GM23338 (cell line): ENCODE results near the gene GBP6. TPM values are rescaled to one million over a fixed set of nuclear protein-coding genes. Genes with fewer than 3 reads are reported as not detected.

Experiments used
- ATAC-seq: fragments of 200-7000 bp; cut with Tn5 transposase; 3 replicates; pipeline ENCODE4 v1.9.1; 2020
- DNase-seq: peaks from one replicate; pipeline ENCODE4 v3.0.0-alpha.2; 2015; ENCODE audit warnings: low spot score
- H2AFZ ChIP-seq: fragments of 200-600 bp; sonication (generic); 2 replicates; pipeline ENCODE4 v1.8.0; 2016; ENCODE audit warnings: antibody characterized with exemption, mild to moderate bottlenecking, moderate library complexity
- H3F3A ChIP-seq: fragments of 200-600 bp; sonication (generic); replicated peaks from 2 replicates; pipeline ENCODE4 v1.8.0; 2017; ENCODE audit warnings: antibody characterized with exemption, mixed run types, low read depth
- H3K27ac ChIP-seq: fragments of 200-600 bp; sonication (generic); 2 replicates; pipeline ENCODE4 v1.6.1; 2016; ENCODE audit warnings: low read depth
- H3K27me3 ChIP-seq: fragments of 200-600 bp; sonication (generic); 2 replicates; pipeline ENCODE4 v1.8.0; 2016; ENCODE audit warnings: mild to moderate bottlenecking, mixed run types, moderate library complexity; ENCODE audit not compliant: insufficient read depth
- H3K36me3 ChIP-seq: fragments of 200-600 bp; sonication (generic); 2 replicates; pipeline ENCODE4 v1.8.0; 2016; ENCODE audit warnings: mild to moderate bottlenecking; ENCODE audit not compliant: insufficient read depth
- H3K4me1 ChIP-seq: fragments of 200-600 bp; sonication (generic); 2 replicates; pipeline ENCODE4 v1.8.0; 2016; ENCODE audit warnings: mild to moderate bottlenecking, moderate library complexity; ENCODE audit not compliant: insufficient read depth
- H3K4me2 ChIP-seq: fragments of 200-600 bp; sonication (generic); 2 replicates; pipeline ENCODE4 v1.7.1; 2017; ENCODE audit warnings: mixed run types
- H3K4me3 ChIP-seq: fragments of 200-600 bp; sonication (generic); 2 replicates; pipeline ENCODE4 v1.6.1; 2016; ENCODE audit warnings: mixed run types
- H3K79me2 ChIP-seq: fragments of 200-600 bp; sonication (generic); replicated peaks from 2 replicates; pipeline ENCODE4 v1.8.0; 2017; ENCODE audit warnings: mild to moderate bottlenecking; ENCODE audit not compliant: insufficient read depth
- H3K9me2 ChIP-seq: fragments of 200-600 bp; sonication (generic); 2 replicates; pipeline ENCODE4 v1.8.0; 2017; ENCODE audit not compliant: insufficient read depth
- H4K20me1 ChIP-seq: fragments of 200-600 bp; sonication (generic); replicated peaks from 2 replicates; pipeline ENCODE4 v1.8.0; 2017; ENCODE audit warnings: mild to moderate bottlenecking; ENCODE audit not compliant: insufficient read depth
- H3K27ac Mint-ChIP-seq: 2 replicates; pipeline ENCODE4 v1.8.0; 2020; ENCODE audit warnings: inconsistent platforms, mild to moderate bottlenecking, moderate library complexity, mixed read lengths
- H3K27me3 Mint-ChIP-seq: 3 replicates; pipeline ENCODE4 v1.8.0; 2022; ENCODE audit warnings: low read depth, mild to moderate bottlenecking, moderate library complexity, mixed read lengths, inconsistent platforms; ENCODE audit not compliant: insufficient read depth, poor library complexity
- H3K36me3 Mint-ChIP-seq: 3 replicates; pipeline ENCODE4 v1.8.0; 2021; ENCODE audit warnings: low read depth, mild to moderate bottlenecking, inconsistent platforms, moderate library complexity, mixed read lengths
- H3K4me1 Mint-ChIP-seq: 3 replicates; pipeline ENCODE4 v1.8.0; 2020; ENCODE audit warnings: mild to moderate bottlenecking, inconsistent platforms, mixed read lengths
- H3K4me3 Mint-ChIP-seq: 3 replicates; pipeline ENCODE4 v1.8.0; 2021; ENCODE audit warnings: moderate library complexity, mild to moderate bottlenecking, inconsistent platforms, mixed read lengths
- H3K9me3 Mint-ChIP-seq: 3 replicates; pipeline ENCODE4 v1.8.0; 2020; ENCODE audit warnings: moderate library complexity, mild to moderate bottlenecking, inconsistent platforms, mixed read lengths
- ETS1 ChIP-seq: IDR thresholded peaks from 2 replicates; pipeline ENCODE4 v1.6.1; 2016; ENCODE audit warnings: antibody characterized with exemption
- EZH2 ChIP-seq: fragments of 200-600 bp; sonication (generic); IDR thresholded peaks from one replicate; pipeline ENCODE4 v1.8.0; 2017; ENCODE audit warnings: antibody characterized with exemption, mild to moderate bottlenecking, low read depth; ENCODE audit not compliant: unreplicated experiment
- EZH2phosphoT487 ChIP-seq: fragments of 200-600 bp; sonication (generic); IDR thresholded peaks from one replicate; pipeline ENCODE4 v1.8.1; 2018; ENCODE audit warnings: antibody characterized with exemption; ENCODE audit not compliant: unreplicated experiment
- NANOG ChIP-seq: IDR thresholded peaks from 2 replicates; pipeline ENCODE4 v1.6.1; 2016; ENCODE audit warnings: antibody characterized with exemption, borderline replicate concordance
- REST ChIP-seq: IDR thresholded peaks from one replicate; pipeline ENCODE4 v1.6.1; 2018; ENCODE audit warnings: antibody characterized with exemption; ENCODE audit not compliant: unreplicated experiment
- STAT1 ChIP-seq: IDR thresholded peaks from one replicate; pipeline ENCODE4 v1.6.1; 2016; ENCODE audit warnings: antibody characterized with exemption; ENCODE audit not compliant: unreplicated experiment
- ZNF331 ChIP-seq: fragments of 250-450 bp; sonication (Bioruptor Pico); IDR thresholded peaks from 2 replicates; pipeline ENCODE4 v1.5.0; 2020; ENCODE audit warnings: low read depth, mild to moderate bottlenecking, moderate library complexity
- ZNF462 ChIP-seq: fragments of 250-450 bp; sonication (Bioruptor Pico); IDR thresholded peaks from 2 replicates; pipeline ENCODE4 v1.5.0; 2020; ENCODE audit warnings: mild to moderate bottlenecking, moderate library complexity
- polyA plus RNA-seq: library from polyadenylated mRNA; unstranded; fragments of >200 nt; fragmentation: Nextera tagmentation; extraction: Ambion mirVana; gene quantifications from 2 replicates; pipeline ENCODE4 v1.2.1, GENCODE V29; 2016
- total RNA-seq: library from RNA; depleted of rRNA; stranded (reverse); fragments of >200 nt; shearing (Covaris generic); gene quantifications from 2 replicates; pipeline ENCODE4 v1.2.3, GENCODE V29; 2014

GBP6 gene
- total and polyA plus RNA-seq, 2 experiments from 2014 or later = not detected

- no peaks in the 10 kb centered on the region for H3F3A ChIP-seq
- Mint-ChIP-seq H3K36me3 (no peaks in the 10 kb centered on the region), H3K27ac (no peak overlapping the region), H3K9me3 (no peaks in the 10 kb centered on the region), H3K4me3 (no peak overlapping the region), H3K4me1 (no peaks in the 10 kb centered on the region), H3K27me3 (no peaks in the 10 kb centered on the region)
- H3K4me1 ChIP-seq = no peaks in the 10 kb centered on the region
- H3K27ac ChIP-seq = no peak overlapping the region
- no peak for ATAC-seq
- H3K9me2 ChIP-seq = no peaks in the 10 kb centered on the region
- H4K20me1 ChIP-seq = no peaks in the 10 kb centered on the region
- no peak for DNase-seq
- H3K4me2 ChIP-seq = no peak overlapping the region
- H3K4me3 ChIP-seq = no peak overlapping the region
- H2AFZ ChIP-seq = no peak overlapping the region
- TF ChIP-seq STAT1 (no peak), ZNF462 (CRISPR knock-in tag) (no peak), ETS1 (no peak), EZH2phosphoT487 (no peak), ZNF331 (no peak), NANOG (no peak), REST (no peak), EZH2 (no peak)
- no peaks in the 10 kb centered on the region for H3K27me3 ChIP-seq
- no peaks in the 10 kb centered on the region for H3K36me3 ChIP-seq
- H3K79me2 ChIP-seq = no peaks in the 10 kb centered on the region
Measured at GRCh38 chr1:89425056-89425455, 61.2 kb downstream of the GBP6 start.
